K562 (cell line): ENCODE measurements around the gene NSUN3. TPM values are rescaled to one million over a fixed set of nuclear protein-coding genes. Genes with fewer than 3 reads are reported as not detected.
A peak's percentile ranks its signal among the peaks of the same experiment; 100 is the strongest.

Experiments
- ATAC-seq: fragments of 200-7000 bp; cut with Tn5 transposase; 3 replicates; pipeline ENCODE4 v1.9.1; 2020; ENCODE audit warnings: moderate library complexity
- BruUV-seq: library from RNA; stranded (reverse); fragments of 400-500 nt; replicated peaks from 2 replicates; lab custom pipeline; 2021; lab: Mats Ljungman, UMichigan
- CTCF ChIA-PET: fragments of 300-600 bp; formaldehyde crosslinking; extraction: SDS; loops from one replicate; lab custom pipeline; 2021; ENCODE audit warnings: low intra/inter-chr PET ratio; lab: Yijun Ruan, JAX
- POLR2A ChIA-PET: fragments of 300-600, 350-650 bp; sonication (Branson Sonifier 250); formaldehyde crosslinking; extraction: SDS; loops from one replicate; lab custom pipeline; 2021; ENCODE audit warnings: antibody characterized with exemption, inconsistent platforms; lab: Yijun Ruan, JAX
- DNase-seq, 4 experiments: peaks; one replicate each; pipeline versions ENCODE4 v3.0.0 to v3.0.0-alpha.2; 2011 to 2018; ENCODE audit warnings: low spot score in 3 of 4, mixed read lengths in 3 of 4; ENCODE audit errors: extremely low read depth in 1 of 4
- FAIRE-seq: peaks from 2 replicates; lab custom pipeline; 2011; peaks lifted over from hg19 to GRCh38; lab: Jason Lieb, UNC
- H2AFZ ChIP-seq: 2 replicates; pipeline ENCODE4 v1.6.0; 2011; ENCODE audit warnings: low read depth, low read length, control low read depth, inconsistent platforms
- H3K27ac ChIP-seq: fragments of 200-600 bp; 3 replicates; pipeline ENCODE4 v1.8.0; 2011; ENCODE audit warnings: low read depth, mild to moderate bottlenecking, control low read depth, inconsistent platforms, low read length, moderate library complexity, mixed read lengths; ENCODE audit errors: extremely low read depth
- H3K27me3 ChIP-seq, 2 experiments: fragments of 300-600 bp in 1 of 2; 2 replicates in 1 of 2; 3 replicates in 1 of 2; pipeline versions ENCODE4 v1.6.0 to v1.8.0; 2011; ENCODE audit warnings: inconsistent platforms in 2 of 2, low read length in 2 of 2, mild to moderate bottlenecking in 1 of 2, mixed read lengths in 1 of 2, moderate library complexity in 1 of 2; ENCODE audit not compliant: control insufficient read depth in 2 of 2, insufficient read depth in 2 of 2
- H3K36me3 ChIP-seq: fragments of 300-600 bp; 3 replicates; pipeline ENCODE4 v1.8.0; 2011; ENCODE audit warnings: mild to moderate bottlenecking, low read length, inconsistent platforms; ENCODE audit not compliant: control insufficient read depth, insufficient read depth
- H3K4me1 ChIP-seq, 2 experiments: fragments of 200-600 bp in 1 of 2; replicated peaks in 1 of 2; 2 replicates in 1 of 2; 3 replicates in 1 of 2; pipeline versions ENCODE4 v1.5.1 to v1.8.0; 2011; ENCODE audit warnings: inconsistent platforms in 2 of 2, low read length in 2 of 2, mild to moderate bottlenecking in 1 of 2, mixed read lengths in 1 of 2, moderate library complexity in 1 of 2; ENCODE audit not compliant: control insufficient read depth in 2 of 2, insufficient read depth in 2 of 2
- H3K4me2 ChIP-seq: 2 replicates; pipeline ENCODE4 v1.6.1; 2011; ENCODE audit warnings: low read length, control low read depth, inconsistent platforms, mixed read lengths; ENCODE audit not compliant: insufficient read depth
- H3K4me3 ChIP-seq: fragments of 200-600 bp; sonication (generic), shearing (Covaris generic); 2 replicates; pipeline ENCODE4 v1.5.1; 2016; ENCODE audit warnings: control low read depth, inconsistent platforms
- H3K79me2 ChIP-seq: fragments of 200-600 bp; 3 replicates; pipeline ENCODE4 v1.8.0; 2011; ENCODE audit warnings: low read length, inconsistent platforms; ENCODE audit not compliant: control insufficient read depth, insufficient read depth
- H3K9ac ChIP-seq, 2 experiments: 2 replicates each; pipeline versions ENCODE4 v1.6.0 to v1.6.1; 2011; ENCODE audit warnings: low read depth in 2 of 2, low read length in 2 of 2, control low read depth in 1 of 2, inconsistent platforms in 1 of 2, mild to moderate bottlenecking in 1 of 2, mixed read lengths in 1 of 2; ENCODE audit not compliant: insufficient read depth in 1 of 2
- H3K9me1 ChIP-seq: one replicate; pipeline ENCODE4 v1.6.0; 2011; ENCODE audit warnings: inconsistent platforms, mild to moderate bottlenecking, low read length, moderate library complexity; ENCODE audit not compliant: control insufficient read depth, insufficient read depth
- H3K9me3 ChIP-seq: replicated peaks from 2 replicates; pipeline ENCODE4 v1.5.1; 2011; ENCODE audit warnings: low read depth, low read length, inconsistent platforms; ENCODE audit not compliant: control insufficient read depth, insufficient read depth
- H4K20me1 ChIP-seq: replicated peaks from 2 replicates; pipeline ENCODE4 v1.6.1; 2011; ENCODE audit warnings: low read length, inconsistent platforms, mixed read lengths; ENCODE audit not compliant: control insufficient read depth, insufficient read depth
- BHLHE40 ChIP-seq: IDR thresholded peaks from 2 replicates; pipeline ENCODE4 v1.6.1; 2011; ENCODE audit warnings: low read length, improper control_type of control experiment
- E2F6 ChIP-seq, 2 experiments: IDR thresholded peaks; 2 replicates each; pipeline ENCODE4 v1.6.1; 2011; ENCODE audit warnings: borderline replicate concordance in 1 of 2, control low read depth in 1 of 2, low read depth in 1 of 2, low read length in 1 of 2, mild to moderate bottlenecking in 1 of 2, mixed read lengths in 1 of 2, moderate library complexity in 1 of 2; ENCODE audit not compliant: insufficient read depth in 1 of 2, insufficient read length in 1 of 2, poor library complexity in 1 of 2, severe bottlenecking in 1 of 2; ENCODE audit errors: extremely low read depth in 1 of 2
- ETV6 ChIP-seq, 3 experiments: fragments of 150-350 bp in 1 of 3; sonication (generic) in 1 of 3; formaldehyde crosslinking in 1 of 3; IDR thresholded peaks; 2 replicates each; pipeline versions ENCODE4 v1.6.1 to v1.8.0; 2014 to 2022; ENCODE audit warnings: borderline replicate concordance in 2 of 3, low read depth in 2 of 3, antibody characterized with exemption in 1 of 3, low read length in 1 of 3, mild to moderate bottlenecking in 1 of 3, missing genetic modification reagents in 1 of 3
- FOSL1 ChIP-seq: fragments of 200-800 bp; sonication (Bioruptor generic); conservative IDR thresholded peaks from 2 replicates; pipeline ENCODE4 v1.6.1; 2016; ENCODE audit warnings: missing genetic modification characterization, missing compliant biosample characterization
- FOXJ2 ChIP-seq: fragments of 200-800 bp; sonication (Bioruptor generic); IDR thresholded peaks from 2 replicates; pipeline ENCODE4 v1.6.1; 2016; ENCODE audit warnings: missing genetic modification characterization, missing compliant biosample characterization
- JUN ChIP-seq, 2 experiments: sonication (generic) in 1 of 2; formaldehyde crosslinking in 1 of 2; IDR thresholded peaks; 2 replicates each; pipeline versions ENCODE4 v1.6.1 to v1.8.0; 2012 to 2022; ENCODE audit warnings: borderline replicate concordance in 2 of 2, mild to moderate bottlenecking in 2 of 2, improper control_type of control experiment in 1 of 2, low read depth in 1 of 2, low read length in 1 of 2, missing genetic modification reagents in 1 of 2
- MAFF ChIP-seq: IDR thresholded peaks from 2 replicates; pipeline ENCODE4 v1.6.1; 2012; ENCODE audit warnings: low read length, improper control_type of control experiment
- MTA1 ChIP-seq: fragments of 450-650 bp; IDR thresholded peaks from 2 replicates; pipeline ENCODE4 v1.6.1; 2017; ENCODE audit warnings: borderline replicate concordance
- PKNOX1 ChIP-seq: fragments of 450-650 bp; IDR thresholded peaks from 2 replicates; pipeline ENCODE4 v1.6.1; 2016
- RBM39 ChIP-seq: fragments of 200-400 bp; formaldehyde crosslinking; optimal IDR thresholded peaks from 2 replicates; pipeline ENCODE3; 2018; ENCODE audit warnings: low read depth, low read length
- SRSF1 ChIP-seq: fragments of 200-400 bp; formaldehyde crosslinking; IDR thresholded peaks from 2 replicates; pipeline ENCODE4 v1.6.1; 2017; ENCODE audit warnings: mild to moderate bottlenecking, low read depth, low read length, moderate library complexity
- TAF1 ChIP-seq: IDR thresholded peaks from 2 replicates; pipeline ENCODE4 v1.6.1; 2011; ENCODE audit warnings: mild to moderate bottlenecking, low read length, moderate library complexity; ENCODE audit not compliant: insufficient read depth, control insufficient read depth, severe bottlenecking; ENCODE audit errors: extremely low read depth
- TGIF2 ChIP-seq: sonication (generic); formaldehyde crosslinking; IDR thresholded peaks from 2 replicates; pipeline ENCODE4 v1.8.1; 2022; ENCODE audit warnings: mild to moderate bottlenecking, missing genetic modification reagents, moderate library complexity
- ZFP1 ChIP-seq: fragments of 450-650 bp; formaldehyde crosslinking; IDR thresholded peaks from 2 replicates; pipeline ENCODE4 v1.4.0; 2020; ENCODE audit warnings: mild to moderate bottlenecking, mixed read lengths
- ZNF197 ChIP-seq: fragments of 200-800 bp; sonication (Bioruptor generic); IDR thresholded peaks from 2 replicates; pipeline ENCODE4 v1.6.1; 2016; ENCODE audit warnings: low read depth, missing genetic modification characterization, missing compliant biosample characterization
- ZNF445 ChIP-seq: fragments of 250-450 bp; sonication (Bioruptor Pico); IDR thresholded peaks from 2 replicates; pipeline ENCODE4 v1.4.0; 2020; ENCODE audit warnings: low read depth, mild to moderate bottlenecking, moderate library complexity
- ZNF511 ChIP-seq: sonication (generic); formaldehyde crosslinking; IDR thresholded peaks from 2 replicates; pipeline ENCODE4 v1.8.0; 2022; ENCODE audit warnings: mild to moderate bottlenecking, missing genetic modification reagents
- ZSCAN32 ChIP-seq: fragments of 450-650 bp; formaldehyde crosslinking; IDR thresholded peaks from 2 replicates; pipeline ENCODE4 v1.4.0; 2020; ENCODE audit warnings: mild to moderate bottlenecking, moderate library complexity
- WGBS: fragments of 100-300 bp; shearing (Covaris generic); methylation state at CpG from one replicate; pipeline ENCODE4 v1.1.6; 2016; ENCODE audit warnings: low coverage, mixed read lengths; ENCODE audit not compliant: insufficient coverage; ENCODE audit errors: missing lambda C conversion rate; 5-methylcytosine and 5-hydroxymethylcytosine counted together
- in situ Hi-C: fragments of 300-500 bp; cut with MboI; formaldehyde crosslinking; loops from 4 replicates; pipeline ENCODE4 v1.15.0; 2018; ENCODE audit warnings: inconsistent platforms, mixed read lengths
- intact Hi-C: fragments of 100-400 bp; cut with micrococcal nuclease; formaldehyde crosslinking; loops from 2 replicates; pipeline ENCODE4 v1.14.2; 2022
- polyA plus RNA-seq, 8 experiments: library from polyadenylated mRNA; depleted of rRNA in 4 of 8; stranded (reverse) in 5 of 8; unstranded in 3 of 8; fragments of >200 nt; fragmentation: Nextera tagmentation in 2 of 8; fragmentation: Illumina TruSeq in 1 of 8; extraction: Ambion mirVana in 2 of 8; extraction: Trizol in 1 of 8; gene quantifications; 2 replicates each; pipeline versions ENCODE4 v1.2.1 to v1.2.3, GENCODE V29; 2011 to 2014; ENCODE audit warnings: inconsistent platforms in 1 of 8, missing spikeins in 1 of 8
- total RNA-seq, 7 experiments: library from RNA; depleted of rRNA in 6 of 7; stranded (reverse); fragments of >200 nt in 6 of 7; fragmentation: Illumina TruSeq in 2 of 7; extraction: Trizol in 2 of 7; gene quantifications; 2 replicates each; pipeline versions ENCODE4 v1.2.1 to v1.2.3, GENCODE V29; 2011 to 2021; ENCODE audit warnings: low replicate concordance in 1 of 7

The NSUN3 gene
- total and polyA plus RNA-seq, 9 of the 15 experiments (the other 6 are each of a cell fraction or from before 2014, with no cell fraction given), result 4.4 to 12.3 (median 7.6) TPM

- Histone ChIP-seq H3K27me3 (no peaks in the 10 kb centered on the region), H2AFZ (no peak overlapping the region), H3K9me1 (no peaks in the 10 kb centered on the region), H3K36me3 (no peaks in the 10 kb centered on the region), H3K27ac (no peak overlapping the region), H3K4me1 (no peaks in the 10 kb centered on the region; a peak in 1 of 5 replicates), H3K4me2 (no peak overlapping the region), H3K9ac (no peak overlapping the region), H3K4me3 (no peak overlapping the region), H3K79me2 (no peaks in the 10 kb centered on the region), H3K9me3 (no peaks in the 10 kb centered on the region), H4K20me1 (no peaks in the 10 kb centered on the region)
- ATAC-seq (peak; percentile 80), FAIRE-seq (no peak), DNase-seq (peak in 2 of 4 experiments; percentile 9 to 24)
- in situ Hi-C loops, result no loop called here
- CTCF ChIA-PET, result no interaction called here
- WGBS, result 0% methylated on average over 9 of the region's 9 CpGs
- POLR2A ChIA-PET, result no interaction called here
- intact Hi-C loops, result no loop called here
- BruUV-seq, result no TSS peak
- TF ChIP-seq ETV6 (IDR thresholded peaks at IDR 0.05; ENCODE audit: borderline replicate concordance in 1 of 2, low read depth in 2 of 2, low read length in 1 of 2) (no peak), ETV6 (CRISPR knock-in tag; IDR thresholded peaks at IDR 0.05; ENCODE audit: borderline replicate concordance) (no peak), SRSF1 (no peak), PKNOX1 (no peak), ZNF445 (CRISPR knock-in tag) (no peak), ZNF511 (0 out of 2 replicates have a peak, but pooled peaks have one; percentile 36), ZNF197 (no peak), E2F6 (IDR thresholded peaks at IDR 0.05; ENCODE audit: borderline replicate concordance in 1 of 2, extremely low read depth in 1 of 2, insufficient read depth in 1 of 2, insufficient read length in 1 of 2, low read depth in 1 of 2, low read length in 1 of 2, poor library complexity in 1 of 2, severe bottlenecking in 1 of 2) (peak; percentile 37 to 79), FOXJ2 (tag) (no peak), MAFF (no peak), FOSL1 (peak; percentile 90), MTA1 (no peak), RBM39 (no peak), BHLHE40 (peak; percentile 84), ZFP1 (no peak), ZSCAN32 (CRISPR knock-in tag) (no peak), JUN (IDR thresholded peaks at IDR 0.05; ENCODE audit: borderline replicate concordance, low read depth, low read length) (peak; percentile 70; the same call in 1 of the 2 replicates), JUN (CRISPR knock-in tag; IDR thresholded peaks at IDR 0.05; ENCODE audit: borderline replicate concordance) (no peak), TGIF2 (no peak), TAF1 (no peak)
Measured at GRCh38 chr3:94159062-94159828, 96.4 kb downstream of the NSUN3 start.
